ENCODE results near the gene GFY. TPM values are rescaled to one million over a fixed set of nuclear protein-coding genes. Genes with fewer than 3 reads are reported as not detected.

The GFY gene
- total RNA-seq, 2 donors from 2014 or later: not detected

DNA sequence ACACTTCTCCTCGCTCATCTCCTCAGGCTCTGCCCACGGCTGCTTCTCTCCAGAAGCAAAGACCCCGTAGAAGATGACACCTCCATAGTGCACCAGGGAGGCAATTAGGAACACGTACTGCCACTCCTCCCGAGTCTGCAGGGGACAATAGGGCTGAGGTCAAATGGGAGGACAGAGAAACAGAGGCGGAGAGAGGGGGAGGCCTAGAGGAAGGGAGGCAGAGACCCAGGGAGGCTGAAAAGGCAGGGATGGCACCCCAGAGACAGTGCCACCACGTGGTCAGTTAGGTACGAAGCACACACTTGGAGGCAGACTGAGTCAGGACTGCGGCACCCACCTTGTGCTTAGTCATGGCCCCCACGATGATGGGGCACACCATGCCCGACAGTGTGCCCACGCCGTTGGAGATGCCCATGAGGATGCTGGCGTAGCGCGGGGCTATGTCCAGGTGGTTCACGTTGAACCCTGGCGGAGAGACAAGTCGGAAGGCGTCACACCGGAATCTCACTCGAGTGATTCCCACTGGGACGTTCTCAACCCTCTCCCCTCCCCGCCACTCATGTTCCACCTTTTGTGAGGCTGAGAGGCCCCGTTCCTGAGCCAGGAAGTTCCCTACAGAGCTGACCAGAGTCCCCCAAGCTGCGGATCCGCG lies 5.6 kb downstream of the GFY start:
- peaks cover 34% of the 10 kb centered on the region for H3K4me1 Mint-ChIP-seq
- H3K36me3 Mint-ChIP-seq (ENCODE audit: low read depth): peaks cover 9% of the 10 kb centered on the region
- no peaks in the 10 kb centered on the region for H3K9me3 Mint-ChIP-seq
- H3K27me3 Mint-ChIP-seq: peaks cover 66% of the 10 kb centered on the region
- H3K27ac Mint-ChIP-seq: no peak overlapping the region
- no peak overlapping the region for H3K4me3 Mint-ChIP-seq
- ATAC-seq (replicated peaks): peak; percentile 54

DNA sequence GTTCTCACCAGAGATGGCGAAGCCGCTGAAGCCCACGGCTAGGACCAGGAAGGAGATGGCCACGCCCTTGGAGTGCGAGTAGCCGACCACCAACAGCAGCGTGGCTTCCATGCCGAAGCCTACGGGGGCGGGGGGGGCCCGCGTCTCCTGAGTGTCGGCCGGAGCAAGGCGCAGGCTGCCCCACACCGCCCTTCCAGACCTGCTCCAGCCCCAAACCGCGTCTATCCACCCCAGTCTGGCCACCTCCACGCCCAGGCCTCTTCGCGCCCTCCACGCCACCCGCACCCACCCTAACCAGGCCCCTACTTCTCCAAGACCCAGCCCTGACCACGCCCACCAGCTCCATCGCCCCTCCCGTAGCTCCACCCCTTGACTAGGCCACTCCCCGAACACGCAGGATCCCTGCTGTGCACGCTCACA lies 6.2 kb downstream of the GFY start:
- ATAC-seq (replicated peaks): no peak
- Mint-ChIP-seq H3K4me1 (peaks cover 32% of the 10 kb centered on the region), H3K27ac (no peak overlapping the region), H3K4me3 (no peak overlapping the region), H3K36me3 (ENCODE audit: low read depth) (peaks cover 13% of the 10 kb centered on the region), H3K27me3 (peaks cover 67% of the 10 kb centered on the region), H3K9me3 (no peaks in the 10 kb centered on the region)

DNA sequence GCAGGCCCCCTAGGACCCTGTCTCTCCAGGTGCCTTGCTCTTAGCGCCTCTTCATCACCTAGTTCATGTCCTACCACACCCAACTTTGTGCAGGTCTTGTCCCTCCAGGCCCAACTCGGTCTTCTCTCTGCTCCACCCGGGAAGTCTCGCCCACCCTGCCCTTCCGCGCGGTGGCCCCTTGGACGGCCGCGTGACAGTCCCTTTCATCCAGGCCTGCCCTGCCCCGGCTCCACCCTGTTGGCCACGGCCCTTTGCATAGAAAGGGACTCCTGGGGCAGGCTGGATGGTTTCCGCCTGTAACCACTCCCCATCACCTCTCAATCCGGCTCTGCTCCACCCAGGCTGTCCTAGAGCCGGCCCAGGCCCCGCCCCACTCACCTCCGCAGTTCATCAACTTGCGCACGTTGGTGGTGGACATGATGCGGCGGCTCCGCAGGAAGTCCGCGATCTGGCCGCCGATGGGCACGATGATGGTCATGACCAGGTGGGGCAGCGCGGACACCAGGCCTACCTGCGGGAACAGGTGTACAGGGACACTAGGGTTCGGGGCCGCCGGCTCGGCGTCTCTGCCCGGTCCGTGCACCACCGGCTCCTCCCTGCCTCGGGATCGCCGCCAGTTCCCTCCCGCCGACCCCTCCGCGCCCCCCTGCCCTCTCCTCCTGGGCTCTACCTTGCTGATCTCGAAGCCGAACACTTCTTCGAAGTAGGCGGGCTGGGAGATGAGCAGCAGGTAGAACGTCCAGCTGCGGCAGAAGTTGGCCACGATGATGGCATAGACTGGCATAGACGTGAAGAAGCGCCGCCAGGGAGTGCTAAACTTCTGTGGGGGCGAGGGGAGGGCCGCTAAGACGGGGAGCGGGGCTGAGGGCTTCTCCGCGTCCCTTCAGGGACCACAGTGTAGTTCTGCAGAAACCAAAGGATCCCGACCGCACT lies 7.2 kb downstream of the GFY start:
- Mint-ChIP-seq H3K36me3 (ENCODE audit: low read depth) (peaks cover 15% of the 10 kb centered on the region), H3K4me1 (peaks cover 22% of the 10 kb centered on the region), H3K27ac (no peak overlapping the region), H3K4me3 (peak overlapping the region; percentile 36), H3K9me3 (no peaks in the 10 kb centered on the region), H3K27me3 (peaks cover 64% of the 10 kb centered on the region)
- ATAC-seq (replicated peaks): peak; percentile 69

GRCh38 chr19:49433240-49433901 lies 8.2 kb downstream of the GFY start:
- peaks cover 69% of the 10 kb centered on the region for H3K27me3 Mint-ChIP-seq

DNA sequence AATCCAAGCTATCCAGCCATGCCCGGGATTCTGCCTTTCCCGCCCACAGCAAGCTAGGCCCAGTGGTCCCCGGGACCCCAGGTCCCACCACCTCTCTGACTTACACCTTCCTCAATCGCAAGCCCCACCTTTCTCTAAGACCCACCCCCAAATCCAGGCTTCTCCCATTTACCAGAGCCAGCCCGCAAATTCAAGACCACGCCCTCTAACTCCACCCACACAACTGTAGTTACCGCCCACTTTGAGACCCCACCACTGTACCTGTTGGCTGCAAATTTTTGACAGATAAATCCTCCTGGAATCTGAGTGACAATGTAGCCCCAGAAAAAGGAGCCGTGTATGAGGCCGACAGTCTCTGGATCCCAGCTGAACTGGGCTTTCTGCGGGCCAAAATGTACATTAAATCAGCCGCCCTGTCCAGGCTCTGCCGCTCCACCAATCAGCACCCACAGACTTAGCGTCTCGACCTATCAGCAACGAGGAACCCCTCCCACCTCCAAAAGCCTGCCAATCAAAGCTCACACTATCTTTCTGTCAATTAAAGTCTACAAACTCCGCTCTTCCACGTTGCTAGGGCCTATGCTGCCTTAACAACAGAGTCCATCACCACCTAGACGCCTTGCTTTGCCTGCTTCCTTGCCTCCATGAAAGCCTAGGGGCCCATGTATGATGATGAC lies 9.9 kb downstream of the GFY start:
- ATAC-seq (replicated peaks): no peak
- Mint-ChIP-seq H3K27me3 (peaks cover 75% of the 10 kb centered on the region), H3K4me1 (peaks cover 18% of the 10 kb centered on the region), H3K36me3 (ENCODE audit: low read depth) (peaks cover 12% of the 10 kb centered on the region), H3K9me3 (no peaks in the 10 kb centered on the region), H3K4me3 (no peak overlapping the region), H3K27ac (no peak overlapping the region)

More at GRCh38 chr19:49433240-49433901, 8.2 kb downstream of the GFY start:
- Mint-ChIP-seq H3K27ac (no peak overlapping the region), H3K4me1 (peaks cover 22% of the 10 kb centered on the region), H3K9me3 (no peaks in the 10 kb centered on the region), H3K36me3 (ENCODE audit: low read depth) (peaks cover 15% of the 10 kb centered on the region), H3K4me3 (peak overlapping the region; percentile 5)
- no peak for ATAC-seq (replicated peaks)

DNA sequence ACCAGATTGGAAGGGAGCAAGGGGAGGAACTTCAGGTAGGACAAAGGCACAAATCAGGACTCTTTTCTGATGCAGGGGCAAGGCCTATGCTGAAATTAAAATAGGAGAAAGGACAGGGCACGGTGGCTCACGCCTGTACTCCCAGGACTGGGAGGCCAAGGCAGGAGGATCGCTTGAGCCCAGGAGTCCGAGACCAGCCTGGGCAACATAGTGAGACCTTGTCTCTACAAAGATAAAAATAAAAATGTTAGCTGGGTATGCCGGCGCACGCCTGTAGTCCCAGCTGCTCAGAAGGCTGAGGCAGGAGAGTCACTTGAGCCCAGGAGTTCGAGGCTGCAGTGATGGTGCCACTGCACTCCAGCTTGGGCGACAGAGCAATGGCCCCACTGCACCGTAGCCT lies 10.5 kb downstream of the GFY start:
- H3K4me1 Mint-ChIP-seq: peaks cover 12% of the 10 kb centered on the region
- peaks cover 75% of the 10 kb centered on the region for H3K27me3 Mint-ChIP-seq
- H3K36me3 Mint-ChIP-seq (ENCODE audit: low read depth): peaks cover 6% of the 10 kb centered on the region
- no peaks in the 10 kb centered on the region for H3K9me3 Mint-ChIP-seq
- H3K4me3 Mint-ChIP-seq: no peak overlapping the region
- no peak overlapping the region for H3K27ac Mint-ChIP-seq
- no peak for ATAC-seq (replicated peaks)

DNA sequence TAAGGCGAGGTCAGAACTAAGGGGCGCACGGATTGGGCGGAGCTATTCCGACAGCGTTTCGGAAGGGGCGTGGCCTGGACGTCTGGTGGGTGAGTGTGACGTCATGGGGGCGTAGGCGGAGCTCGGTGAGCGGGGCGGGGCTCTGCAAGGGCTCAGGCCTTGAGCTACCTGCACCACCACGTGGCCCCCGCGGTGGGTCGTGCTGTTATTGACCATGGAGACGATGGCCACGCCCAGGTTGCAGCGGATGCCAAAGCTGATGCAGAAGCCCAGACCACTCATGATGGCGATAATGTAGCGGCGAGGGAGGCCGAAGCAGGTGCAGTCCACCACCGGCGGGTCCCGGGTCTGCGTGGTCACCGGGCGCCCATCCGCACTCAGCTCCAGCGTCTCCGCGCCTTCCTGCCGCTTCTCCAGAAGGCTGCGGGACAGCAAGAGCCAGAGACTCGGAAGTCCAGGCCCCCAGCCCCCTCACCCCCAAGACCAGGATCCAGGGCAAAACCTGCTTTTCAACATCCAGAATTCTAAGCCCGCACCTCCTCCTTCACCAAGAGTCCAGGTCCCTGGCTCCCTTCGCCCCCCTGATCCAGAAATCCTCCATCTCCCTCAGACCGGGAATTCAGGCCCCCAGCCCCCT lies 11.3 kb downstream of the GFY start:
- H3K9me3 Mint-ChIP-seq: no peaks in the 10 kb centered on the region
- H3K36me3 Mint-ChIP-seq (ENCODE audit: low read depth): peaks cover 6% of the 10 kb centered on the region
- ATAC-seq (replicated peaks): peak; percentile 19
- peaks cover 13% of the 10 kb centered on the region for H3K4me1 Mint-ChIP-seq
- no peak overlapping the region for H3K27ac Mint-ChIP-seq
- H3K27me3 Mint-ChIP-seq: peaks cover 76% of the 10 kb centered on the region
- no peak overlapping the region for H3K4me3 Mint-ChIP-seq

DNA sequence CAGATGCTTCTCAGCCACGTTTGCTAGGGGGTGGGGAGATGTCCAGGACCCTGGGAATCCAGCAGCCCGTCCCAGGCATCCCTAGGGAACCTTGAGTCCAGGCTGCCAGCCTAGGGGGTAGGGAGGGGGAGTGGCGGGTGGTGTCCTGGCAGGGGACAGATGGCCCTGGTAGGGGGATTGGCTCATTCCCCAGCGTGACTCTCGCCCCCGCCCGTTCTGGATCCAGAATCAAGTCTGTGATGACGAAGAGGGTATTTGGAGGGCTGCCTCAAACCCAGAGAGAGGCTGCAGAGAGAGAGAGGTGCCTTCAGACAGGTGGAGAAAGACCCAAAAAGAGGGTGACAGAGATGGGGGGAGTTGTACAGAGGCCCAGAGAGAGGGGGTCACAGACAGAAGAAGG lies 12.0 kb downstream of the GFY start:
- no peak overlapping the region for H3K27ac Mint-ChIP-seq
- peaks cover 6% of the 10 kb centered on the region for H3K36me3 Mint-ChIP-seq (ENCODE audit: low read depth)
- peaks cover 80% of the 10 kb centered on the region for H3K27me3 Mint-ChIP-seq
- H3K4me3 Mint-ChIP-seq: no peak overlapping the region
- ATAC-seq (replicated peaks): no peak
- no peaks in the 10 kb centered on the region for H3K9me3 Mint-ChIP-seq
- H3K4me1 Mint-ChIP-seq: peaks cover 18% of the 10 kb centered on the region

DNA sequence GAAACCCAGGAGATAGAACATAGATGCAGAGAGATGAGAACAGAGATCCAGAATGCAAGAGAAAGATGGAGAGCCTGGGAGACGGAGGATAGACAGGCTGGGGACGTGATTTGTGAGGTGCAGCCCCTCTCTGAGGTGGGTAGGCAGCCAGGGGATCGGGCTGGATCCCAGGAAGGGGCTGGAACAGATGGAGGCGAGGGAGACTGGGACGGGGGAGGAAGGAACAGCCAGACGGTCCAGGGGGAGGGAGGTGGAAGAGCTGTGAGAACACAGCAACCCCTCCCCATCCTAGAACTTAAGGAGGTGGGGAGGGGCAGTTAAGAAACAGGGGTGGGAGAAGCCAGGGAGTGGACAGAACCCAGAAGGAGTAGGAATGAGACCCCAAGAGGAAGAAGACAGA lies 13.1 kb downstream of the GFY start:
- Mint-ChIP-seq H3K4me1 (peaks cover 20% of the 10 kb centered on the region), H3K9me3 (no peaks in the 10 kb centered on the region), H3K27me3 (peaks cover 77% of the 10 kb centered on the region), H3K4me3 (no peak overlapping the region), H3K36me3 (ENCODE audit: low read depth) (peaks cover 6% of the 10 kb centered on the region), H3K27ac (no peak overlapping the region)
- ATAC-seq (replicated peaks): no peak

DNA sequence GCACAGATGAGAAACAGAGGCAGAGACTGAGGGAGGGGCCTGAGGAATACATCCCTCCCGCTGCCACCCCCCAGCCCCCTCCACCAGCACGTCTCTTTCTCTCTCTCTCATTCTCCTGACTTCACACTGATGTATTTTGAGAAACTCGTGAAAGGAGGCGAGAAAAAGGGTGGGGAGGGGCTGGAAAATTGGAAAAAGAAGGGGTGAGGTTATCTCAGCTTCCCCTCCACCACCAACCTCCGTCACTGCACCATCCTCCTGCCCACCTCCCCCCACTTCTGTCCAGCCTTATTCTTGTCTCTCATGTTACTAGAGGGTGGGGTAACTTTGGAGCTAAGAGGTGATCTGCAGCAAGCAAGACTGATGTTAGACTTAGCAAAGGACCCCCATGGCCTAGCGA lies 14.6 kb downstream of the GFY start:
- H3K4me1 Mint-ChIP-seq: peaks cover 16% of the 10 kb centered on the region
- peaks cover 6% of the 10 kb centered on the region for H3K36me3 Mint-ChIP-seq (ENCODE audit: low read depth)
- H3K9me3 Mint-ChIP-seq: no peaks in the 10 kb centered on the region
- no peak for ATAC-seq (replicated peaks)
- peaks cover 68% of the 10 kb centered on the region for H3K27me3 Mint-ChIP-seq
- H3K4me3 Mint-ChIP-seq: no peak overlapping the region
- no peak overlapping the region for H3K27ac Mint-ChIP-seq

DNA sequence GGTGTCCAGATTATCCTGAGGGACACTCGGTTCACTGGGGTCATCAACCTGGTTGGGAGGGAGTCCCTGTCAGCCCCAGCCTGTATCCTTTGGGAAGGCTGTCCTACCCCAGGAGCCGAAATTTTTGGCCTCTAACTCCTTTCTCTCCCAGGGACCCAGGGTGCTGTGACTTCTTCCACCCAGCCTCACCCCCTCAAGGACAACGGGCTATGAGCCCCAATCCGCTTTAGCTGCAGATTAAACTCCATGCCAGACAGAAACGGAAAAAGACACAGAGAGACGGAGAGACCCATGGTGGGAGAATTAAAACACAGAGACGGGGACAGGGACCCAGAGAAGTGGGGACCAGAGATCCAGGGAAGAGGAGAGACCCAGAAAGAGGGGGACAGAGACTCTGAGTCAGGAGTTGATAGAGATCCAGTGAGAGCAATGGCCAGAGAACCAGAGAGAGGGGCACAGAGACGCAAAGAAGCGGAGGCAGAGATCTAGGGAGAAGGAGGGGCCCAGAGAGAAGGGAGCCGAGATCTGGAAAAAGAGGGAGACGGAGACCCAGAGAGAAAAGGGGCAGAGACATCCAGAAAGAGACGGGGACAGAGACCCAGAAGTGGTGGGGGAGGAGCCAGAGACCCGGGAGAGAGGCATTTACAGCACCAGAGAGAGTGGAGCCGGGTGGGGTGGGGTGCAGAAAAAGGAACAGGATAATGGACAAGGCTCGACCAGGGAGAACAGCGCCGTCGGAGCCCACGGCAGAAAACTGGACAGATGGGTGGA lies 15.4 kb downstream of the GFY start:
- Mint-ChIP-seq H3K36me3 (ENCODE audit: low read depth) (peaks cover 6% of the 10 kb centered on the region), H3K9me3 (no peaks in the 10 kb centered on the region), H3K4me3 (peak overlapping the region; percentile 35), H3K4me1 (peaks cover 21% of the 10 kb centered on the region), H3K27me3 (peaks cover 61% of the 10 kb centered on the region), H3K27ac (no peak overlapping the region)
- ATAC-seq (replicated peaks): no peak

GRCh38 chr19:49441210-49441959 lies 16.2 kb downstream of the GFY start, which contains the start of gene SLC17A7:
SLC17A7 (minus strand) TSS chr19:49441527; CDS start chr19:49441379, 148 bp downstream.
- peaks cover 56% of the 10 kb centered on the region for H3K27me3 Mint-ChIP-seq
- H3K27ac Mint-ChIP-seq: no peak within 1 kb of the TSS
- no peak for ATAC-seq (replicated peaks)
- peaks cover 21% of the 10 kb centered on the region for H3K4me1 Mint-ChIP-seq
- peaks cover 8% of the 10 kb centered on the region for H3K36me3 Mint-ChIP-seq (ENCODE audit: low read depth)
- no peaks in the 10 kb centered on the region for H3K9me3 Mint-ChIP-seq
- peak within 1 kb of the TSS; percentile 76 for H3K4me3 Mint-ChIP-seq

GRCh38 chr19:49441960-49442350 lies 16.8 kb downstream of the GFY start:
- Mint-ChIP-seq H3K36me3 (ENCODE audit: low read depth) (peaks cover 13% of the 10 kb centered on the region), H3K4me3 (peak overlapping the region; percentile 76), H3K9me3 (no peaks in the 10 kb centered on the region), H3K27ac (no peak overlapping the region), H3K27me3 (peaks cover 53% of the 10 kb centered on the region), H3K4me1 (peaks cover 21% of the 10 kb centered on the region)
- no peak for ATAC-seq (replicated peaks)
